ENCODE data around the gene FARP1. TPM values are rescaled to one million over a fixed set of nuclear protein-coding genes. Genes with fewer than 3 reads are reported as not detected.

FARP1 gene
- total and polyA plus RNA-seq, 7 donors: 6.9 to 96.4 (median 32.9) TPM

GRCh38 chr13:98190889-98191444 is 48.1 kb downstream of the FARP1 start:
- Histone ChIP-seq H3K9me3 (no peaks in the 10 kb centered on the region), H3K27me3 (no peaks in the 10 kb centered on the region), H3K4me3 (no peak overlapping the region), H3K27ac (peak overlapping the region in 3 of 4 donors; percentile 25 to 74 (median 69)), H3K36me3 (no peaks in the 10 kb centered on the region), H3K4me1 (peaks cover 0 to 70% (median 52%) of the 10 kb centered on the region in 4 donors)
- TF ChIP-seq EP300 (IDR thresholded peaks at IDR 0.05) (no peak), CTCF (IDR thresholded peaks at IDR 0.05) (no peak), POLR2AphosphoS5 (IDR thresholded peaks at IDR 0.05) (no peak), POLR2A (IDR thresholded peaks at IDR 0.05) (no peak)
- no peak for DNase-seq
- WGBS, 2 donors: 79 to 84% methylated on average over 11 of the region's 11 CpGs
- intact Hi-C loops (cut with DNase I): loop anchor here (5.0 kb wide), 1 partner anchor 121 kb away; no protein-coding TSS in a partner anchor

GRCh38 chr13:98192008-98192407 is 49.1 kb downstream of the FARP1 start:
- H3K27me3 ChIP-seq: no peaks in the 10 kb centered on the region
- H3K36me3 ChIP-seq: no peaks in the 10 kb centered on the region
- H3K4me1 ChIP-seq: peaks cover 0 to 70% (median 53%) of the 10 kb centered on the region in 4 donors
- no peak overlapping the region for H3K4me3 ChIP-seq
- TF ChIP-seq POLR2A (IDR thresholded peaks at IDR 0.05) (no peak), POLR2AphosphoS5 (IDR thresholded peaks at IDR 0.05) (no peak), EP300 (IDR thresholded peaks at IDR 0.05) (no peak), CTCF (IDR thresholded peaks at IDR 0.05) (no peak)
- H3K27ac ChIP-seq: peak overlapping the region in 2 of 4 donors; percentile 69 to 74
- DNase-seq: no peak
- WGBS, 2 donors: 12 to 58% methylated on average over 2 of the region's 2 CpGs
- intact Hi-C loops (cut with DNase I): loop anchor here (5.0 kb wide), 1 partner anchor 120 kb away; no protein-coding TSS in a partner anchor
- no peaks in the 10 kb centered on the region for H3K9me3 ChIP-seq

GRCh38 chr13:98195054-98195791 is 52.3 kb downstream of the FARP1 start:
- intact Hi-C loops (cut with DNase I): no loop called here
- WGBS, 2 donors: 20 to 62% methylated on average over 10 of the region's 10 CpGs
- Histone ChIP-seq H3K27me3 (no peaks in the 10 kb centered on the region), H3K4me1 (peaks cover 0 to 55% (median 40%) of the 10 kb centered on the region in 4 donors), H3K36me3 (no peaks in the 10 kb centered on the region), H3K27ac (peak overlapping the region in 3 of 4 donors; percentile 51 to 69 (median 59)), H3K9me3 (no peaks in the 10 kb centered on the region), H3K4me3 (no peak overlapping the region)
- TF ChIP-seq POLR2A (IDR thresholded peaks at IDR 0.05) (no peak), POLR2AphosphoS5 (IDR thresholded peaks at IDR 0.05) (peak in 2 of 4 donors; percentile 25 to 44), CTCF (IDR thresholded peaks at IDR 0.05) (no peak), EP300 (IDR thresholded peaks at IDR 0.05) (peak in 1 of 4 donors; percentile 27)
- no peak for DNase-seq

- TF ChIP-seq POLR2A (IDR thresholded peaks at IDR 0.05) (no peak), EP300 (IDR thresholded peaks at IDR 0.05) (no peak), CTCF (IDR thresholded peaks at IDR 0.05) (no peak), POLR2AphosphoS5 (IDR thresholded peaks at IDR 0.05) (no peak)
Observed at GRCh38 chr13:98198683-98199082, 55.8 kb downstream of the FARP1 start.

More at GRCh38 chr13:98198683-98199082, 55.8 kb downstream of the FARP1 start:
- Histone ChIP-seq H3K4me1 (peaks cover 0 to 60% (median 33%) of the 10 kb centered on the region in 4 donors), H3K4me3 (no peak overlapping the region), H3K9me3 (no peaks in the 10 kb centered on the region), H3K36me3 (no peaks in the 10 kb centered on the region), H3K27ac (peak overlapping the region in 2 of 4 donors; percentile 88 to 93), H3K27me3 (no peaks in the 10 kb centered on the region)
- 84 to 87% methylated on average over 4 of the region's 4 CpGs for WGBS, 2 donors
- no peak for DNase-seq
- intact Hi-C loops (cut with DNase I): no loop called here

Data from sigmoid colon (tissue), 7 donors.